Measurements from ENCODE around the gene PHLPP1.
"Not testable (repeated sequence)": the region's sequence is repeated elsewhere in the genome, so short reads cannot be mapped to it uniquely, and the experiment has no call there.

The PHLPP1 gene

DNA sequence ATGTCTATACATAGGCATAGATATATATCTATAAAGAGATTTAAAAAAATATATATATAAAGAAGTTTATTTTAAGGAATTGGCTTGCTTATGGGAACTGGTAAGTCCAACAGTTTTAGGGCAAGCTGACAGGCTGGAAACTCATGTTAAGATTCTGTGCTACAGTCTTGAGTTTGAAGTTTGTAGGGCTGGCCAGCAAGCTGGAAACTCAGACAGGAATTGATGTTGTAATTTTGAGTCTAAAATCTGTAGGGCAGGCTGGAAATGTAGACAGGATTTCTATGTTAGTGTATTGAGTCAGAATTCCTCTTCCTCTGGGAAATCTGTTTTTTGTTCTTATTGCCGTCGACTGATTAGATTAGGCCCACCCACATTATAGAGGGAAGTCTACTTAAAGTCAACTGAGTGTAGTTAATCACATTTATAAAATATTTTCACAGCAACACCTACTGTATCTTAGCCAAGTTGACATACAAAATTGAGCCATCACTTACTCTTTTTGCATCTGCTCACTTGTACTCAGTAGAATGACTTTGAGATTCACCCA, 60.8 kb downstream of the PHLPP1 start:
- no peak for DNase-seq (ENCODE audit: low read depth)

DNA sequence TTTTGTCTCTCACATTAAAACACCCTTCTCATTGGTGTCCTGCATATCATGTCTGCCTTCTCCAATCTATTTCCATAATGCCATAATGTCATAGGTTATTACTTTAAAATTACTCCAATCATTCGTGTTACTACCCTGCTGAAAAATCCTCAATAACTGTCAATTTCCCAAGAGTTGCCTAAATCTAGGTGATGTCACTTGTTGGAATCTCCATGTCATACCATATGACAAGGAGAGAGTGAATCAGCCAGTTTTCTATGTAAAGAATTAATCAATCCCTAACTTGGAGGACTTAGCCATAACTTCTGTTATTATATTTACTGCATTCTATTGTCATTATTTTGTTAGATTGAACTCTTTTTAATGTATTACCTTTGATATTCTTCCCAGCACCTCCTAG, 62.5 kb downstream of the PHLPP1 start:
- DNase-seq (ENCODE audit: low read depth): no peak

DNA sequence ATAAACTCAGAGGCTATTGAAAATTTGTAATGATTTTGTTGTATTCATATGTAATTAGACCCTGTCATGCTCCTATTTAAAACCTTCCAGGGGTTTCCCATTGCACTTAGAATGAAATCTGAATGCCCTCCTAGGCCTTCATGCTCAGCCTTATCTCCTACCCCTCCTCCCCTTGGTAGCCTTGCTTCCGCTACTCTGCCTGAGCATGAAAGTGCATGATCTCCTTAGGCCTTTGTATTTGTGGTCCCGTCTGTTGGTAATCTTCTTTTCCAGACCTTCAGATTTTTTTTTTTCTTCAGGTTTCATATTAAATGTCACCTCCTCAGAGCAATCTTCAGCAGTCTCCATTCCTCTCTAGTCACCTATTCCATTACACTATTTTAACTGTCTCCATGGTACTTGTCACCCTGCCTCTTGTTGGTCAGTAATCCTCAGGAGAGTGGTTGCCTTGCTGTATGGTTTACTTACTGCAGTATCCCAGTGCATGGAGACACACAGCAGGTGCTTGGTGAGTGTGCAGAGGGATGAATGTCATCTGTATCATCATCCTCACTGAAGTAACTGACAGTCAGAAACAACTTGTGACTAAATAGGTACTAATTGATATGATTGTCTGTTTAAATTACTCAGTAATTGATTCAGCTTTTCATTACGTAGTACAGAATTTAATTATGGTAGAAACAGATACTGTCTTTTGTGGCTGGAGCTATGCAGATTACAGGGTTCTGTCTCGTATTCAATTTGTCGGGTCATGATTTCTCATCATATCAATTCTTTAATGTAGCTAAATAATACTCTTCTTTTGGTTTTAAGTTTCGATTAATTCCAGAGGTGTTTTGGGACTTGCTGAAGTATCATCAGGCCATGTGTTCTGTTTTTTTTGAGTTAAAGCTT, 63.9 kb downstream of the PHLPP1 start:
- no peak for DNase-seq (ENCODE audit: low read depth)

DNA sequence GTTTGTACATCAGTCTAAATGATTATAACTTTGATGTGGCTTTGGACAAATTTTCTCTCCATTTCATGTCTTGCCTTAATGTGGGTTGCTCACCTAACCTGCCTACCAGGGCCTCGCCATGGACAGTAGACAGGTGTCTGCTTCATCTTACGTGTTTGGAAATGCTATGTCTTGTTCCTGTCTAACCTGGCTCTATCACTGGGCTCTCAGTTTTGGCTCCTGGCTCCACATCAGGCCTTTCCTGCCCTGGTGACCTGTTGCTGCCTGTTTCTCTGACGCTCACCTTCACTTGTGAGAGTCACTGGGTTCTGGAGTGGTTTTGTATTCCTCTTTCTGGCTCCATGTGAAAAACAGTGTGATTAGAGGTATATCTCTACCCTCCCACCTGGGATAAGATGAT, 65.9 kb downstream of the PHLPP1 start:
- DNase-seq (ENCODE audit: low read depth): no peak

DNA sequence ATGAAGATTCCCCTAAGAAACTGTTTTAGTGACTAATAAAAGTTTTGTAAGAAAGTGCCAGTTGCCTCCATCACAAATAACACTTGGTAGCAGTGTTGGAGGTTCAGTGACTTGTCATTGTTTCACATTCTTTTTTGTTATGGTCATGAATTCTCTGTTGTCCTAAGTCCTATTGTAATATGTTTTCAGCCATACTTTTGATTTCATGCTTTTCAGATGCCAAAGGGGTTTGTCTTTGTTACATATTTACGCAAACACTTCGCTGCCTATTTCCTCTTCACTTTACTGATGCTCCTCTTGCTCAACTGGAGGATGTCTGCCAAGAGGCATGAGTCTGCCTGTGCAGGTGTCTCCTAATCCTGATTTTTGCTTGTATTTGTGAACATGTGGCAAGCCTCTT, 66.6 kb downstream of the PHLPP1 start:
- DNase-seq (ENCODE audit: low read depth): no peak

DNA sequence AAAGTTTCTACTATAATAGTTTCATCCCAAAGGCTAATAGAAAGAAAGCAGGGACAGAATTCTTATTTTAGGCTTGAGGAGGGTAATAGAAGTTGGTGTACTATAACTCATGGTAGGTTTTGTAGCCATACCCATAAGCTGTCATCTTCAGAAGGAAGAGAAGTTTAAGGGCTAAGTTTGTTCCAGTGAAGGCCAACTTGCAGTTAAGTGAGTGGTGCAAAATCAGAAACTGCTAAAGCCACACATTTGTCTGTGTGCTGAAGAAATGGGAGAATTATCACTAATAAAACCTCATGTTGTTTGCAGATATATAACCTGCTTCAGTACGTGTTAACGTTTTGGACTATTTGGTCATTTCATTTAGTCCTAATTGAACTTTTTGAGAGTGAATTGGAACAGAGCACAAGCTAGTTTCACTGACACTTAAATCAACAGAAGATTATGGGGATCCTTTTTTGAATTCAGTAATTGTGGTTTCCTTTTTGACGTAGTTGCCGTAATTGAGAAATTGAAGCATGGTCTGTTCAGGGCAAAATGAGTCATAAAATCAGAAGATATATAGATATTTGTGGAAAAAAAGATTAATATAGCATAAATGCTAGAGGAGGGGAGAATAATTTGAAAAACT, 69.1 kb downstream of the PHLPP1 start:
- DNase-seq (ENCODE audit: low read depth): no peak

DNA sequence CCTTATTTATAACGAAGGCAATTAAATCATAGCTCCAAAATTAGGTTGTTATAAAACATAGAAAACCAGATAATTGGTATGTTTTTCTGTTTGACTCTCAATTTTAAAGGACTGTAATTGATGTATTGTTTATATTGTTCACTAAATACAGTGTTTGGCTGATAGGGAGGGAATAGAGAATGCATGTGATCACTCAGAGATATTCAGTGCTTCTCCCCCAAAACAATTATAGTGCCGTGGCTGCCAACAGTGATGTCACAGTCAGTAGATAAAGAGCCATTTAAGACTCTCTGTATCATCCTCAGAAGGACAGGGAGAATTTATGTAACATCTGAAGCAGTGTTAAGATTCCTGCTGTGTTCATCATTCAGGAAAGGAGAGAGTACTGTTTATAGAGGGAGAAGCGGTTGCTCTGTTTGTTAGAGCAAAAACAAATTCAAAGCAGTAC, 69.6 kb downstream of the PHLPP1 start:
- no peak for DNase-seq (ENCODE audit: low read depth)

DNA sequence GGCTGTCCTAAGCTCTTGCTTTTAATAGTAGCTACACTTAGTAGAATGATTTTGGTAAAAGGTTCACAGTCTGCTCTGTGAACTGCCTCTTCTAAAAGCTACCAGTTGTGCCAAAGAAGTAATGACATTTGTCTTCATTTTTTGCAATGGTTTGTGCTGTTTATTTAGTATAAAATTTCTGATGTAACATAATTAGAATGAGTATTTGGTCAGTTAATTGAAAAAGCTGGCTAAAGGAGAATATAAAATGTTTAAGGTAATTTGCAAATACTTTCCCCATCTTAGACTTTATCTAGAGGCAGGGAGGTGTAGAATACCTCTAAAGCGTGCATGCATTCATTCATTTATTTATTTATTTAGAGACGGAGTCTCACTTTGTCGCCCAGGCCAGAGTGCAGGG, 71.3 kb downstream of the PHLPP1 start:
- no peak for DNase-seq (ENCODE audit: low read depth)

DNA sequence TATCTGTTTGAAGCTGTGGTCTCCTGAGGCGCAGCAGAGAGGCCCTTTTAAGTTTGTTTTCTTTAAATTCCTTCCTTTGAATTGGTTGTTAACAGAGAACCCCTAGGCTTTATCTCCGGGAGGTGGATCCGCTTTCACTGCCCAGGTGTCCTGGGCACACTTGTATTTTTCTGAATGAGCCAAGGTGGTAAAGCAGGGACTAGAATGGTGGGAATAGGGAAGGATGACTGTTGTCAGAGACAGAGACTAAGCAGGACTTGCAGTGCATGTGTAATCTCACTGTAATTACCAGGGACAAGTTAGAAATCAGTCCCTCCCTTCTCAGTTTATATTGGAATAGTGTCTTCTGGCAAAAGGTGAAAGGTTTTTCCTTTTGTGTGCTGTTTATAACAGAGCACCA, 72.8 kb downstream of the PHLPP1 start:
- no peak for DNase-seq (ENCODE audit: low read depth)

DNA sequence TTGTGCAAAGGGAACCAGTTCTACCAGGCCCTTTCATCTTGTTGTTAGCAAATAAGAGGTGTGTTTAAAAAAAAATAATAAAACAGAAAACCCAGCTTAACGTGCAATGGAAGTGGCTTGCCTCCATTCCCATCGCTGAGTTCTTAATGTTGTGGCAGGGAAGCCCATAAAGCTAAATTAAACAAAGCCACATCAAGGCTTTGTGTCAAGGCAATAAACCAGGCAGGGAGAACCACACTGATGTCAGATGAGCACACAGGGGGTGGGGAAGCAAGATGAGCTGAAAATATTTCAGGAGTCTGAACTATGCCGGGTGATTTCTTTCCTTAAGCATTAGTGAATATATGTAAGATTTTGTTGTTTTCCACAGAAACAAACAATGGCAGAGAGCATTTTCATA, 73.5 kb downstream of the PHLPP1 start:
- no peak for DNase-seq (ENCODE audit: low read depth)

DNA sequence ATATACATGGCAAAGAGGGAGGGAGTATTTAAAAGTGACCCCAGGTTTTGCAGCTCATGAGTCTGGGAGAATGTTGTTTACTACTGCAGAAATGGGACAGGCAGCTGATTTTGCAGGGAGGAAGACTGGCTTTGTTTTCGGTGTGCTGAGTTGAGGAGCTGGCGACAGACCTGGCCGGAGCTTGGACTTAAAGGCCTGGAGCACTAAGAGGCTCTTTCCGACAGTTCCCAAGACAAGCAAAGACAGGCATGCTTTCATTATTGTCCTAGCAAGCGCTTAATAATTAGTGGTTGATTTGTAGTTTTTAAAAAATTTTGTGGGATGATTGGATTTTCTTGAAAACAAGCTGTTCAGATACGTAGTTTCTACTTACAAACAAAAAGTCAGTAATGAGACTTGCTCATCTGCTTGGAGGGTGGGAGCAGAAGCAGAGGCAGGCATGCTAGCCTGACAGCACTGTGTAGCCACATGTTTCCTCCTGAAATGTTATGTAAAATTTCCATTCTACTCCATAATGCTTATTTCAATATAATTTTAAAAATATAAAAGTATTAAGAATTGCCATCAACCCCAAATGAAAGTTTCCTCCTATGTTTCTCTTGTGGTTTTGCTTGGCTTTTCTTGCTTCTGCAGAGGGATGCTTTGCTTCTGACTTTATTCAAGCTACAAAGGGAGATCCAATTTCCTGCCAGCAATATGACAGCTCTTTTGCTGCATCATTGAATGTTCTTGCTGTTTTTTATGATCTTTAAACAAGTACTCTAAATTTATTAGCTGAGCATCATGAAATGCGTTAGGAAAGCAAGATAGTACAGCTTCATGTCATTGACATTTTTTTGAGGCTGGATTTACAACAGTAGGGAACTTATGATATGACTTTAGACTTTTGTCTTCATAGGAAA, 75.8 kb downstream of the PHLPP1 start:
- DNase-seq (ENCODE audit: low read depth): no peak

DNA sequence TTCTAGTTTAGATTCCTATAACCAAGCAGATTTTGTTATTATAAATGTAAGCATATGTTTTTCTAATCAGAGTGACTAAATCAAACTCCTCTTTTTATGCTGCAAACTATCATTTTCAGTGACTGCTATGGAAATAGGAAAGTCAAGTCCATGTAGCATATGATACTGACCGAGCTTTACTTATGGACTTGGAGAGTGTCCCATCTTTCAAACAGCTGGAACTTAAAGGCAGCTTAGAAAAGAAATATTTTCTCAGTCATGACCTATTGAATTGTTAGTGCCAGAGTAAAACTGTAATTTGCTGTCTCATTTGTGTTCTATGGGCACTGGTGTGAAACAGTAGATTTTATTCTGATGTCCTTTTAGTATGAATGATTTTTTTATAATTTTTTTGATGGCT, 76.7 kb downstream of the PHLPP1 start:
- no peak for DNase-seq (ENCODE audit: low read depth)

DNA sequence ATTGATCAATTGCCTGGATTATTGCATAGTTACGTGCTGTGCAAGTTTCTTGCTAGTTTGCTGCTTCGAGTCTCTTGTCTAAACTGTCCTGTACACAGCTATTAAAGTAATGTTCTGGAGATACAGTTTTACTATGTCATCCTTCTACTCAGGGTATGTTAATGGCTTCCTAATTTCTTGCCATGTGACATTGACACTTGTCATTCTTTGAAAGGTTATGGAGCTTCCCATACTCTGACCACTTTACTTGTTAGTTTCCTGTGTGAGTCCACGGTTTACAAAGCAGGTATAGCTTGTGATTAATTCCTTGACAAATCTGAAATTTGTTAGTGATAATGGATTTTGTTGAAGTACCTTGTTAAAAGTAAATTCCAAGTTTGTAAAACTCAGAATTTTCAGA, 80.5 kb downstream of the PHLPP1 start:
- no peak for DNase-seq (ENCODE audit: low read depth)

DNA sequence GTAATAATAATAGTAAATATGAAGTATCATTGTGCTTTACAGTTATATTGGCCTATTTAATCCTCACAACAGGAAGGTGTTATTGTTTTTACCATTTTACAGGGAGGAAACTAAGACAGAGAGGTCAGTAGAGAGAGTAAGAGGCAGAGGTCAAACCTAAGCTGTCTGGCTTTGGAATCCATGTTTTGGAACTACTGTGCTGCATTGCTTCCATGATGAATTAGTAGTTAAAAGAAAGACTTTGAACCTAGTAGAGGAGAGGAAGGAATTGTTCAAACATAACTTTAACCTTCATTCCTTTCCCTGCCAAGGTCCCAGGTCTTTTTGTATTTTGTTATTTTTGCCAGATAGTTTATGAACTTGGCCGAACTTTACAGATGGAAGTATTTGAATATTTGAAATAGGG, 80.9 kb downstream of the PHLPP1 start:
- no peak for DNase-seq (ENCODE audit: low read depth)

DNA sequence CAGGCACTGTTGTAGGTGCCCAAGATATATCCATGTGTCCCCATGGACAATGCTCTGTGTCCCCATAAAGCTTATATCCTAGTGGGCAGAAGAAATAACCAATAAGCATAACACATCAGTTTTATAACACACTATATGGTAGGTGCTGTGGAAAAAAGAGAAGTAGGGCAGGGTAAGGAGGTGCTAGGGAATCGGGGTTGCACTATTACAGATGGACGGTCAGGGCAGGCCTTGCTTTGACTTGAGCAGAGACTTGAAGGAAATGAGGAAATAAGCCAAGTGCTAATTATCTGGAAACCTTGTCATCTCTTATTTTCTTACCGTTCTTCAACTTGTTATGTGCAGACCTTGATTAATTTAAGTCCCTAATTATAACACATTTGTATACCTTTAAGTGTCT, 82.0 kb downstream of the PHLPP1 start:
- DNase-seq (ENCODE audit: low read depth): no peak

DNA sequence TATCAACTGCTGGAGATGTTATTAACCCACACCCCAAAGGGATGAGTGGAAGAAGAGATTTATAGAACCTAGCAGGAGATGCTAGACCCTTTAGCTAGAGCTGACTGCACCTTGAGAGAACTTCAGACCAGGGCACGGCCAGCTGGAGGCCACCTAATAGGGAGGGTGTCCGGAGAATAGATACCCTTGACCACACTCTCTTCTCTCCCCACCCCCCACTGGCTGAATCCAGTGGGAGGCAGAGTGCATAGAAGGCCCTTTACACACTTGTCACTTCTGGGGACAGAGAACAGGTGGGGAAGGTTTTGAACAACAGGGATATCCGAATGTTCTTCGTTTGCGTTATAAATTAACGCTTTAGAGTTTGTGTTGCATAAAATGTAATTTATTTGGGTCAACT, 84.6 kb downstream of the PHLPP1 start:
- DNase-seq (ENCODE audit: low read depth): no peak

DNA sequence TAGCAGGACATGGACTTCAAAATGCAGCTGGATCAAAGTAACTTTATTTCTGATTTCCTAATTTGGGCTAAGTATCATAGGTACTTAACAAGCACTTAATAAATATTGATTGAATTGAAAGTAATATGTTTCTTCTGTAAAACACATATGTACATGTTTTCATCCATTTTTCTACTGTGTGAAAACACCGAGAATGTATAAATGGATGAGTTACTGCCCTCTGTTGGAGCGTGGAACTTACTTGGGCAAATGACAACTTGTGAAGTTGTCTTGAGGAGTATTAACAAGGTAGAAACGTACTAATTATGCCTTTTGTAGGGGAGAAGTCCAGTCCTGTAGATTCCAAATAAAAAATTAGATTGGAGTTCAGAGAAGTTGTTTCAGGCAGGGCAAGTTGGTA, 87.2 kb downstream of the PHLPP1 start:
- DNase-seq (ENCODE audit: low read depth): no peak

DNA sequence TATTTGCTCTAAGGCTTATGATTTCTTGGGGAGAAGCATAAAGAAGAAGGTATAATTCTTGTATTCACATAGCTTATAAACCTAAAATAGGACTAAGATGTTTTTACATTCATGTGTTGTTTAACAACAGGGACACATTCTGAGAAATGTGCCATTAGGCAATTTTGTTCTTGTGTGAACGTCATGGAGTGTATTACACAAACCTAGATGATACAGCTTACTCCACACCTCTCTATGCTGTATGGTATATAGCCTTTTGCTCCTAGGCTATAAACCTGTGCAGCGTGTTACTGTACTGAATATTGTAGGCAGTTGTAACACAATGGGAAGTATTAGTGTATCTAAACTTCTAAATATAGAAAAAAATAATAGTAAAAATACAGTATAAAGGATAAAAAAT, 92.1 kb downstream of the PHLPP1 start:
- no peak for DNase-seq (ENCODE audit: low read depth)

DNA sequence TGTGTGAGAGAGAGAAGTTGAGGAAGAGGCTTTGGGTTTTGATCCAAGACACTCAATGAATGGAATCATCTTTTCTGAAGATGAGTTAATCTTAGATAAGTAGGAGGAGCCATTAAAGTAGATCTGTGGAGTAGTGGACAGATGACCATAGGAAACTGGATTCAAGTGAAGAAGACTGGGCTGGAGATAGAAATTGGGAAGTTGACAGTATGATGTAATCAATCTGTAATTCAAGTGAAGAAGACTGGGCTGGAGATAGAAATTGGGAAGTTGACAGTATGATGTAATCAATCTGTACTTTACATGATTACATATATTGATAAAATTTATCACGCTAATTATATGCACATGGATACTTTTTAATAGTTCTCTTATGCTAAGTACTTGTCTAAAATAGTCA, 92.8 kb downstream of the PHLPP1 start:
- DNase-seq (ENCODE audit: low read depth): no peak

DNA sequence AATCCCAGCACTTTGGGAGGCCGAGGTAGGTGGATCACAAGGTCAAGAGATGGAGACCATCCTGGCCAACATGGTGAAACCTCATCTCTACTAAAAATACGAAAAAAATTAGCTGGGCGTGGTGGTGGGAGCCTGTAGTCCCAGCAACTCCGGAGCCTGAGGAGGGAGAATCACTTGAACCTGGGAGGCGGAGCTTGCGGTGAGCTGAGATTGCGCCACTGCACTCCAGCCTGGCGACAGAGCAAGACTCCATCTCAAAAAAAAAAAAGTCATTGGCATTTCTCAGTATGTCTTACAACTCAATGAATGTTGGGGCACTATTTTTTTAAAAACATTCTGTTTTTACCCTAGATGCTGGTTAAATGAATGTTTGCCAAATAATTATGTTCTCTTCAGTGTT, 94.1 kb downstream of the PHLPP1 start:
- DNase-seq (ENCODE audit: low read depth): not testable (repeated sequence)

DNA sequence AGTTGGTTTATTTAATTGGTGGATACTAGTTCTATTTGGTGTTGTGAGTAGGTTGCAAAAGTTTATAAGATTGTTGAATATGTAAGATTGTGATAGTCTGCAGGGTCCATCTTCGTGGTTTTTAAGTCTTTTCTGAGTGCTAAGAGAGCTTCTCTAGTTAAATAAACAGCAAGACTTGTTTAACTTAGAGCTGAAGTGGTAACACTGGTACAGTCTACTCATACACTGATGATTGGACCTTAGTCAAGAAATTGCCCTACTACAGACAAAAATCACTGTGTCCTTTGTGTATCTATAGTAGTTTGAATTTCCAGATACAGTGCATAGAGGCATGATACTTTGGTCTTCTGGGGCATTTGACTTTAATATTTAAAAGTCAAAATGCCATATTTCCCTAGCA, 94.6 kb downstream of the PHLPP1 start:
- no peak for DNase-seq (ENCODE audit: low read depth)

DNA sequence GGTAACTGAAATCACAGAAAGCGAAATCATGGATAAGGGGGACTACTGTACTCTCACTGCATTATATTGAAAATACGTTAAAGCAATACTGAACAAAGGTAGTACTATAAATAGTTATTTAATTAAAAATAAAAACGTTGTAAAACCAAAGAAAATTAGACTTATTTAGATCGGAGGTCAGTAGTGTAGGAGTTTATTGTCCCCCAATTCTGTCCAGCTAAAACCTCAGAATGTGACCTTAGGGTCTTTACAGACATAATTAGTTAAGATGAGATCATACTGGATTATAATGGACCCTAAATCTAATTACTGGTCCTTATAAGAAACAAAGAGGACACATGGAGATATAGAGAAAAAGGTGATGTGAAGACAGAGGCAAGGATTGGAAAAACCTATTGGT, 95.3 kb downstream of the PHLPP1 start:
- DNase-seq (ENCODE audit: low read depth): no peak

Measured in stimulated activated CD8-positive, alpha-beta memory T cell treated with anti-CD3 and anti-CD28 coated beads, Interleukin-4, amount 100 ng/mL, for 24 hours (primary cell).